GM12878 (cell line): ENCODE data around the gene ANAPC5. TPM values are rescaled to one million over a fixed set of nuclear protein-coding genes. Genes with fewer than 3 reads are reported as not detected.

Experiments used
- ATAC-seq: fragments of 200-7000 bp; cut with Tn5 transposase; 3 replicates; pipeline ENCODE4 v1.9.1; 2020; ENCODE audit warnings: mild to moderate bottlenecking, moderate library complexity
- BruUV-seq: library from RNA; stranded (reverse); fragments of 400-500 nt; replicated peaks from 2 replicates; lab custom pipeline; 2021; lab: Mats Ljungman, UMichigan
- CTCF ChIA-PET: fragments of 300-600 bp; sonication (Branson Sonifier 250); formaldehyde crosslinking; extraction: SDS; loops from one replicate; lab custom pipeline; 2021; ENCODE audit warnings: inconsistent platforms; lab: Yijun Ruan, JAX
- POLR2A ChIA-PET: fragments of 350-600 bp; formaldehyde crosslinking; extraction: SDS; loops from one replicate; lab custom pipeline; 2021; ENCODE audit warnings: inconsistent platforms; lab: Charles Lee
- RAD21 ChIA-PET: fragments of 300-600 bp; sonication (Branson Sonifier 250); formaldehyde crosslinking; loops from one replicate; lab custom pipeline; 2023; ENCODE audit warnings: antibody characterized with exemption; ENCODE audit not compliant: unreplicated experiment; lab: Charles Lee
- SMC1A ChIA-PET: fragments of 300-600 bp; sonication (Branson Sonifier 250); formaldehyde crosslinking; loops from one replicate; lab custom pipeline; 2023; ENCODE audit not compliant: unreplicated experiment, uncharacterized antibody; lab: Charles Lee
- DNase-seq: peaks from one replicate; pipeline ENCODE4 v3.0.0-alpha.2; 2011; ENCODE audit warnings: low read depth, low spot score
- FAIRE-seq: peaks from 3 replicates; lab custom pipeline; 2011; peaks lifted over from hg19 to GRCh38; lab: Jason Lieb, UNC
- H2AFZ ChIP-seq: 2 replicates; pipeline ENCODE4 v1.6.0; 2011; ENCODE audit warnings: low read depth, low read length, control low read depth; ENCODE audit not compliant: control insufficient read depth
- H3K27ac ChIP-seq: 2 replicates; pipeline ENCODE4 v1.5.1; 2011; ENCODE audit warnings: control low read depth; ENCODE audit not compliant: control insufficient read depth, insufficient read depth
- H3K27me3 ChIP-seq, 2 experiments: replicated peaks in 1 of 2; 2 replicates each; pipeline versions ENCODE4 v1.6.0 to v1.6.1; 2011; ENCODE audit warnings: low read length in 1 of 2; ENCODE audit not compliant: control insufficient read depth in 2 of 2, insufficient read depth in 2 of 2
- H3K36me3 ChIP-seq, 2 experiments: 2 replicates each; pipeline ENCODE4 v1.5.1; 2011; ENCODE audit warnings: low read length in 1 of 2; ENCODE audit not compliant: control insufficient read depth in 2 of 2, insufficient read depth in 2 of 2
- H3K4me1 ChIP-seq: 2 replicates; pipeline ENCODE4 v1.6.1; 2011; ENCODE audit warnings: mild to moderate bottlenecking, low read length, moderate library complexity, mixed read lengths; ENCODE audit not compliant: control insufficient read depth, insufficient read depth
- H3K4me2 ChIP-seq: 2 replicates; pipeline ENCODE4 v1.6.0; 2011; ENCODE audit warnings: control low read depth; ENCODE audit not compliant: control insufficient read depth, insufficient read depth
- H3K4me3 ChIP-seq: fragments of 200-600 bp; sonication (generic); 2 replicates; pipeline ENCODE4 v1.5.1; 2016
- H3K79me2 ChIP-seq: 2 replicates; pipeline ENCODE4 v1.6.0; 2011; ENCODE audit warnings: low read length; ENCODE audit not compliant: control insufficient read depth, insufficient read depth
- H3K9ac ChIP-seq: 2 replicates; pipeline ENCODE4 v1.8.0; 2011; ENCODE audit warnings: low read length, control low read depth, mixed read lengths; ENCODE audit not compliant: control insufficient read depth, insufficient read depth
- H3K9me3 ChIP-seq: replicated peaks from 3 replicates; pipeline ENCODE4 v1.5.1; 2011; ENCODE audit warnings: mild to moderate bottlenecking, low read length; ENCODE audit not compliant: control insufficient read depth, insufficient read depth
- H4K20me1 ChIP-seq: 2 replicates; pipeline ENCODE4 v1.6.0; 2011; ENCODE audit not compliant: control insufficient read depth, insufficient read depth
- BACH1 ChIP-seq: fragments of 450-650 bp; IDR thresholded peaks from 2 replicates; pipeline ENCODE4 v1.6.1; 2017; ENCODE audit warnings: mild to moderate bottlenecking, borderline replicate concordance
- DPF2 ChIP-seq: fragments of 450-650 bp; IDR thresholded peaks from 2 replicates; pipeline ENCODE4 v1.6.1; 2017; ENCODE audit warnings: mild to moderate bottlenecking
- HDGF ChIP-seq: fragments of 450-650 bp; IDR thresholded peaks from 2 replicates; pipeline ENCODE4 v1.6.1; 2016; ENCODE audit warnings: antibody characterized with exemption
- LARP7 ChIP-seq: fragments of 450-650 bp; IDR thresholded peaks from 2 replicates; pipeline ENCODE4 v1.6.1; 2017; ENCODE audit warnings: mild to moderate bottlenecking
- MEF2B ChIP-seq: fragments of 450-650 bp; IDR thresholded peaks from 2 replicates; pipeline ENCODE4 v1.6.1; 2018; ENCODE audit warnings: mild to moderate bottlenecking, moderate library complexity; ENCODE audit not compliant: partially characterized antibody, poor library complexity, severe bottlenecking
- NFYA ChIP-seq: IDR thresholded peaks from 2 replicates; pipeline ENCODE4 v1.6.1; 2011; ENCODE audit warnings: low read depth, mild to moderate bottlenecking, low read length, improper control_type of control experiment, borderline replicate concordance
- PBX3 ChIP-seq: IDR thresholded peaks from 2 replicates; pipeline ENCODE4 v1.6.1; 2011; ENCODE audit warnings: mild to moderate bottlenecking, low read depth, low read length, moderate library complexity; ENCODE audit not compliant: insufficient replicate concordance
- RAD21 ChIP-seq: IDR thresholded peaks from 2 replicates; pipeline ENCODE4 v1.6.1; 2011; ENCODE audit warnings: mild to moderate bottlenecking, low read depth, low read length, moderate library complexity; ENCODE audit not compliant: insufficient read depth
- RELA ChIP-seq: fragments of 450-650 bp; IDR thresholded peaks from 2 replicates; pipeline ENCODE4 v1.8.0; 2014; ENCODE audit warnings: borderline replicate concordance; ENCODE audit not compliant: partially characterized antibody
- SRF ChIP-seq, 2 experiments: IDR thresholded peaks; 2 replicates each; pipeline ENCODE4 v1.6.1; 2011; ENCODE audit warnings: low read depth in 2 of 2, low read length in 2 of 2, mild to moderate bottlenecking in 1 of 2, moderate library complexity in 1 of 2
- STAT1 ChIP-seq: fragments of 450-650 bp; conservative IDR thresholded peaks from 2 replicates; pipeline ENCODE4 v1.6.1; 2014; ENCODE audit warnings: antibody characterized with exemption, mild to moderate bottlenecking
- TCF3 ChIP-seq: IDR thresholded peaks from 2 replicates; pipeline ENCODE4 v1.6.1; 2012; ENCODE audit warnings: low read depth, mild to moderate bottlenecking, low read length, borderline replicate concordance; ENCODE audit not compliant: insufficient read depth
- YBX1 ChIP-seq: fragments of 450-650 bp; IDR thresholded peaks from 2 replicates; pipeline ENCODE4 v1.6.1; 2016; ENCODE audit warnings: antibody characterized with exemption
- ZNF217 ChIP-seq: fragments of 450-650 bp; IDR thresholded peaks from 2 replicates; pipeline ENCODE4 v1.6.1; 2017; ENCODE audit warnings: antibody characterized with exemption, mild to moderate bottlenecking
- ZZZ3 ChIP-seq: IDR thresholded peaks from 2 replicates; pipeline ENCODE4 v1.6.1; 2011; ENCODE audit warnings: low read depth; ENCODE audit not compliant: control insufficient read depth, insufficient read length
- WGBS: methylation state at CpG from one replicate; pipeline ENCODE4 v1.1.6; 2016; ENCODE audit warnings: low lambda C conversion rate; ENCODE audit not compliant: insufficient replicate concordance, insufficient coverage; ENCODE audit errors: missing lambda C conversion rate; 5-methylcytosine and 5-hydroxymethylcytosine counted together
- in situ Hi-C: fragments of 300-500 bp; cut with MboI; formaldehyde crosslinking; loops from 9 replicates; pipeline ENCODE4 v1.14.3; 2018; ENCODE audit warnings: mixed read lengths
- intact Hi-C: fragments of 100-400 bp; cut with micrococcal nuclease; formaldehyde crosslinking; loops from one replicate; pipeline ENCODE4 v1.14.2; 2022; ENCODE audit not compliant: unreplicated experiment
- polyA plus RNA-seq, 11 experiments: library from polyadenylated mRNA; depleted of rRNA in 4 of 11; unstranded in 6 of 11; stranded (reverse) in 5 of 11; fragments of >200 nt; fragmentation: Nextera tagmentation in 4 of 11; fragmentation: Illumina TruSeq in 1 of 11; extraction: Ambion mirVana in 4 of 11; extraction: Trizol in 1 of 11; gene quantifications; 1 replicate in 1 of 11; 2 replicates in 10 of 11; pipeline versions ENCODE4 v1.2.1 to v1.2.3, GENCODE V29; 2011 to 2016; ENCODE audit warnings: inconsistent platforms in 2 of 11, missing spikeins in 2 of 11, low read depth in 1 of 11
- total RNA-seq, 4 experiments: library from RNA; depleted of rRNA in 3 of 4; stranded (reverse); fragments of >200 nt in 3 of 4; fragmentation: Illumina TruSeq in 1 of 4; extraction: Trizol in 1 of 4; gene quantifications; 2 replicates each; pipeline versions ENCODE4 v1.2.1 to v1.2.3, GENCODE V29; 2013 to 2021

Gene ANAPC5
- total and polyA plus RNA-seq, 10 of the 15 experiments (the other 5 are each of a cell fraction or from before 2014, with no cell fraction given) = 102 to 227 (median 166) TPM

- WGBS = 5% methylated on average over 10 of the region's 12 CpGs
Measured at GRCh38 chr12:121352682-121353018, 439 bp upstream of the ANAPC5 start.

More at GRCh38 chr12:121352682-121353018, 439 bp upstream of the ANAPC5 start:
- TF ChIP-seq TCF3 (no peak), BACH1 (no peak), STAT1 (no peak), HDGF (no peak), SRF (IDR thresholded peaks at IDR 0.05; ENCODE audit: low read depth in 2 of 2, low read length in 2 of 2) (no peak), ZZZ3 (no peak), MEF2B (no peak), RAD21 (no peak), YBX1 (no peak), LARP7 (no peak), ZNF217 (no peak), RELA (no peak), PBX3 (no peak), DPF2 (no peak), NFYA (no peak)
- Histone ChIP-seq H3K4me3 (peak overlapping the region; percentile 68), H4K20me1 (no peaks in the 10 kb centered on the region), H3K27ac (peak overlapping the region; percentile 77), H3K9ac (peak overlapping the region; percentile 78), H3K27me3 (no peaks in the 10 kb centered on the region), H3K4me1 (no peaks in the 10 kb centered on the region; the same call in 1 of the 2 replicates), H2AFZ (peak overlapping the region; percentile 92), H3K9me3 (no peaks in the 10 kb centered on the region), H3K36me3 (0 out of 4 replicates have a peak, but pooled peaks cover 0 to 4% of the 10 kb centered on the region in 2 experiments), H3K4me2 (peak overlapping the region; percentile 64), H3K79me2 (peaks cover 37% of the 10 kb centered on the region)
- ChIA-PET CTCF (interaction anchor here (2.3 kb wide), 2 partner anchors 18 to 90 kb away, joined by 8 to 10 read pairs; no protein-coding TSS in a partner anchor), RAD21 (interaction anchor here (0.7 to 2.8 kb wide), 6 partner anchors 40 to 441 kb away, joined by 3 to 23 read pairs (median 5); partner anchors contain the start of genes RHOF and RNF34), POLR2A (interaction anchor here (0.6 to 3.3 kb wide), 4 partner anchors 44 to 115 kb away, joined by 3 to 28 read pairs (median 6); partner anchors contain the start of gene RNF34), SMC1A (interaction anchor here (0.8 to 1.5 kb wide), 4 partner anchors 10 to 71 kb away, joined by 3 to 5 read pairs (median 4); no protein-coding TSS in a partner anchor)
- BruUV-seq = no TSS peak
- no peak for FAIRE-seq
- in situ Hi-C loops = no loop called here
- ATAC-seq = peak; percentile 62
- intact Hi-C loops = loop anchor here (1.0 kb wide), 3 partner anchors 48 to 91 kb away; partner anchors contain the start of gene RNF34
- no peak for DNase-seq
